K562 (cell line): ENCODE results near the gene RNH1. TPM values are rescaled to one million over a fixed set of nuclear protein-coding genes. Genes with fewer than 3 reads are reported as not detected.

Experiments used
- polyA plus RNA-seq, 8 experiments: library from polyadenylated mRNA; depleted of rRNA in 4 of 8; stranded (reverse) in 5 of 8; unstranded in 3 of 8; fragments of >200 nt; fragmentation: Nextera tagmentation in 2 of 8; fragmentation: Illumina TruSeq in 1 of 8; extraction: Ambion mirVana in 2 of 8; extraction: Trizol in 1 of 8; gene quantifications; 2 replicates each; pipeline versions ENCODE4 v1.2.1 to v1.2.3, GENCODE V29; 2011 to 2014; ENCODE audit warnings: inconsistent platforms in 1 of 8, missing spikeins in 1 of 8
- total RNA-seq, 7 experiments: library from RNA; depleted of rRNA in 6 of 7; stranded (reverse); fragments of >200 nt in 6 of 7; fragmentation: Illumina TruSeq in 2 of 7; extraction: Trizol in 2 of 7; gene quantifications; 2 replicates each; pipeline versions ENCODE4 v1.2.1 to v1.2.3, GENCODE V29; 2011 to 2021; ENCODE audit warnings: low replicate concordance in 1 of 7

RNH1 gene
- total and polyA plus RNA-seq, 9 of the 15 experiments (the other 6 are each of a cell fraction or from before 2014, with no cell fraction given), result 2.5 to 160 (median 44.3) TPM

Other genes with a start within 250 kb of the RNH1 start
Only the 7 nearest of the 24 such genes appear.
- gene ANO9, start 65.2 kb downstream of the RNH1 start, total RNA-seq (2014; rRNA removed), result 4.9 and 5.1 TPM in 2 replicates
- gene ANO9, start 65.2 kb downstream of the RNH1 start, total RNA-seq (2014; rRNA removed; fragmentation: Illumina TruSeq; extraction: Trizol), result 1.0 and 1.1 TPM in 2 replicates
- gene ANO9, start 65.2 kb downstream of the RNH1 start, total RNA-seq (2015; rRNA removed; fragmentation: Illumina TruSeq; extraction: Trizol), result 3.8 TPM in 2 replicates
- 9.3 and 14.5 TPM in 2 replicates for gene ANO9, start 65.2 kb downstream of the RNH1 start, total RNA-seq (2021)
- gene ANO9, start 65.2 kb downstream of the RNH1 start, polyA plus RNA-seq (2011; rRNA removed), result 5.4 and 19.1 TPM in 2 replicates
- gene ANO9, start 65.2 kb downstream of the RNH1 start, polyA plus RNA-seq (2014; fragmentation: Illumina TruSeq; extraction: Trizol), result 4.5 and 5.5 TPM in 2 replicates
- under 1 TPM; 0.20 to 0.27 TPM for gene ANO9, start 65.2 kb downstream of the RNH1 start, polyA plus RNA-seq (2014; fragmentation: Nextera tagmentation; extraction: Ambion mirVana)
- gene ANO9, start 65.2 kb downstream of the RNH1 start, polyA plus RNA-seq (2014; rRNA removed), result 10.7 and 10.8 TPM in 2 replicates
- 42.4 and 61.4 TPM in 2 replicates for gene PTDSS2, start 57.0 kb downstream of the RNH1 start, total RNA-seq (2014; rRNA removed)
- 7.7 and 10.3 TPM in 2 replicates for gene PTDSS2, start 57.0 kb downstream of the RNH1 start, total RNA-seq (2014; rRNA removed; fragmentation: Illumina TruSeq; extraction: Trizol)
- gene PTDSS2, start 57.0 kb downstream of the RNH1 start, total RNA-seq (2015; rRNA removed; fragmentation: Illumina TruSeq; extraction: Trizol), result 17.2 and 19.2 TPM in 2 replicates
- 51.4 and 53.9 TPM in 2 replicates for gene PTDSS2, start 57.0 kb downstream of the RNH1 start, total RNA-seq (2021)
- gene PTDSS2, start 57.0 kb downstream of the RNH1 start, polyA plus RNA-seq (2011; rRNA removed), result 22.4 and 36.2 TPM in 2 replicates
- 16.9 and 25.2 TPM in 2 replicates for gene PTDSS2, start 57.0 kb downstream of the RNH1 start, polyA plus RNA-seq (2014; fragmentation: Illumina TruSeq; extraction: Trizol)
- gene PTDSS2, start 57.0 kb downstream of the RNH1 start, polyA plus RNA-seq (2014; fragmentation: Nextera tagmentation; extraction: Ambion mirVana), result 1 to 10 TPM in 1 of 2 experiments, under 1 TPM in 1; 0.45 to 1.1 TPM
- gene PTDSS2, start 57.0 kb downstream of the RNH1 start, polyA plus RNA-seq (2014; rRNA removed), result 36.8 and 38.3 TPM in 2 replicates
- gene HRAS, start 28.3 kb upstream of the RNH1 start, total RNA-seq (2014; rRNA removed), result 73.5 and 75.9 TPM in 2 replicates
- gene HRAS, start 28.3 kb upstream of the RNH1 start, total RNA-seq (2014; rRNA removed; fragmentation: Illumina TruSeq; extraction: Trizol), result 11.3 and 16.8 TPM in 2 replicates
- gene HRAS, start 28.3 kb upstream of the RNH1 start, total RNA-seq (2015; rRNA removed; fragmentation: Illumina TruSeq; extraction: Trizol), result 41.3 and 43.3 TPM in 2 replicates
- gene HRAS, start 28.3 kb upstream of the RNH1 start, total RNA-seq (2021), result 64.9 and 68.5 TPM in 2 replicates
- gene HRAS, start 28.3 kb upstream of the RNH1 start, polyA plus RNA-seq (2011; rRNA removed), result 29.6 and 34.9 TPM in 2 replicates
- 28.0 and 46.2 TPM in 2 replicates for gene HRAS, start 28.3 kb upstream of the RNH1 start, polyA plus RNA-seq (2014; fragmentation: Illumina TruSeq; extraction: Trizol)
- 1 to 10 TPM; 2.8 to 5.8 TPM for gene HRAS, start 28.3 kb upstream of the RNH1 start, polyA plus RNA-seq (2014; fragmentation: Nextera tagmentation; extraction: Ambion mirVana)
- gene HRAS, start 28.3 kb upstream of the RNH1 start, polyA plus RNA-seq (2014; rRNA removed), result 52.0 and 61.3 TPM in 2 replicates
- gene LRRC56, start 30.3 kb upstream of the RNH1 start, total RNA-seq (2014; rRNA removed), result 1.5 and 1.6 TPM in 2 replicates
- gene LRRC56, start 30.3 kb upstream of the RNH1 start, total RNA-seq (2014; rRNA removed; fragmentation: Illumina TruSeq; extraction: Trizol), result 0.13 and 0.22 TPM in 2 replicates
- 1.0 and 1.3 TPM in 2 replicates for gene LRRC56, start 30.3 kb upstream of the RNH1 start, total RNA-seq (2015; rRNA removed; fragmentation: Illumina TruSeq; extraction: Trizol)
- 3.4 and 4.5 TPM in 2 replicates for gene LRRC56, start 30.3 kb upstream of the RNH1 start, total RNA-seq (2021)
- gene LRRC56, start 30.3 kb upstream of the RNH1 start, polyA plus RNA-seq (2011; rRNA removed), result 1.0 and 1.6 TPM in 2 replicates
- 0.61 and 1.4 TPM in 2 replicates for gene LRRC56, start 30.3 kb upstream of the RNH1 start, polyA plus RNA-seq (2014; fragmentation: Illumina TruSeq; extraction: Trizol)
- under 1 TPM in 1 of 2 experiments, not detected in 1; 0.03 TPM for gene LRRC56, start 30.3 kb upstream of the RNH1 start, polyA plus RNA-seq (2014; fragmentation: Nextera tagmentation; extraction: Ambion mirVana)
- 3.6 and 4.3 TPM in 2 replicates for gene LRRC56, start 30.3 kb upstream of the RNH1 start, polyA plus RNA-seq (2014; rRNA removed)
- 2.0 and 2.9 TPM in 2 replicates for gene LMNTD2, start 53.5 kb upstream of the RNH1 start, total RNA-seq (2014; rRNA removed)
- 0.19 TPM in 1 of 2 replicates, not detected in the other for gene LMNTD2, start 53.5 kb upstream of the RNH1 start, total RNA-seq (2014; rRNA removed; fragmentation: Illumina TruSeq; extraction: Trizol)
- gene LMNTD2, start 53.5 kb upstream of the RNH1 start, total RNA-seq (2015; rRNA removed; fragmentation: Illumina TruSeq; extraction: Trizol), result 0.98 and 1.1 TPM in 2 replicates
- gene LMNTD2, start 53.5 kb upstream of the RNH1 start, total RNA-seq (2021), result 3.5 and 3.9 TPM in 2 replicates
- 1.1 and 2.8 TPM in 2 replicates for gene LMNTD2, start 53.5 kb upstream of the RNH1 start, polyA plus RNA-seq (2011; rRNA removed)
- 0.48 and 0.98 TPM in 2 replicates for gene LMNTD2, start 53.5 kb upstream of the RNH1 start, polyA plus RNA-seq (2014; fragmentation: Illumina TruSeq; extraction: Trizol)
- not detected for gene LMNTD2, start 53.5 kb upstream of the RNH1 start, polyA plus RNA-seq (2014; fragmentation: Nextera tagmentation; extraction: Ambion mirVana)
- 1.8 and 4.2 TPM in 2 replicates for gene LMNTD2, start 53.5 kb upstream of the RNH1 start, polyA plus RNA-seq (2014; rRNA removed)
- gene RASSF7, start 53.7 kb upstream of the RNH1 start, total RNA-seq (2014; rRNA removed), result 45.2 and 50.3 TPM in 2 replicates
- gene RASSF7, start 53.7 kb upstream of the RNH1 start, total RNA-seq (2014; rRNA removed; fragmentation: Illumina TruSeq; extraction: Trizol), result 1.1 and 2.2 TPM in 2 replicates
- 16.2 and 18.6 TPM in 2 replicates for gene RASSF7, start 53.7 kb upstream of the RNH1 start, total RNA-seq (2015; rRNA removed; fragmentation: Illumina TruSeq; extraction: Trizol)
- gene RASSF7, start 53.7 kb upstream of the RNH1 start, total RNA-seq (2021), result 30.5 and 31.7 TPM in 2 replicates
- 19.8 and 30.3 TPM in 2 replicates for gene RASSF7, start 53.7 kb upstream of the RNH1 start, polyA plus RNA-seq (2011; rRNA removed)
- 3.0 and 17.0 TPM in 2 replicates for gene RASSF7, start 53.7 kb upstream of the RNH1 start, polyA plus RNA-seq (2014; fragmentation: Illumina TruSeq; extraction: Trizol)
- gene RASSF7, start 53.7 kb upstream of the RNH1 start, polyA plus RNA-seq (2014; fragmentation: Nextera tagmentation; extraction: Ambion mirVana), result under 1 TPM; 0.41 to 0.92 TPM
- 44.3 and 52.7 TPM in 2 replicates for gene RASSF7, start 53.7 kb upstream of the RNH1 start, polyA plus RNA-seq (2014; rRNA removed)
- gene PHRF1, start 69.2 kb upstream of the RNH1 start, total RNA-seq (2014; rRNA removed), result 20.4 and 28.6 TPM in 2 replicates
- 4.2 and 4.9 TPM in 2 replicates for gene PHRF1, start 69.2 kb upstream of the RNH1 start, total RNA-seq (2014; rRNA removed; fragmentation: Illumina TruSeq; extraction: Trizol)
- gene PHRF1, start 69.2 kb upstream of the RNH1 start, total RNA-seq (2015; rRNA removed; fragmentation: Illumina TruSeq; extraction: Trizol), result 17.4 and 19.1 TPM in 2 replicates
- 34.5 and 37.2 TPM in 2 replicates for gene PHRF1, start 69.2 kb upstream of the RNH1 start, total RNA-seq (2021)
- gene PHRF1, start 69.2 kb upstream of the RNH1 start, polyA plus RNA-seq (2011; rRNA removed), result 7.5 and 10.5 TPM in 2 replicates
- gene PHRF1, start 69.2 kb upstream of the RNH1 start, polyA plus RNA-seq (2014; fragmentation: Illumina TruSeq; extraction: Trizol), result 7.7 and 14.5 TPM in 2 replicates
- gene PHRF1, start 69.2 kb upstream of the RNH1 start, polyA plus RNA-seq (2014; fragmentation: Nextera tagmentation; extraction: Ambion mirVana), result under 1 TPM; 0.07 to 0.18 TPM
- 16.9 and 19.9 TPM in 2 replicates for gene PHRF1, start 69.2 kb upstream of the RNH1 start, polyA plus RNA-seq (2014; rRNA removed)